HEK293T (cell line): ENCODE data around the gene ELOVL7.
"Not testable (repeated sequence)": the region's sequence is repeated elsewhere in the genome, so short reads cannot be mapped to it uniquely, and the experiment has no call there.

Experiments
- CTCF ChIA-PET: fragments of 350-600 bp; formaldehyde crosslinking; extraction: SDS; loops from one replicate; lab custom pipeline; 2021; ENCODE audit warnings: antibody characterized with exemption, inconsistent platforms; lab: Yijun Ruan, JAX
- POLR2A ChIA-PET: fragments of 350-600 bp; formaldehyde crosslinking; extraction: SDS; loops from one replicate; lab custom pipeline; 2020; ENCODE audit warnings: antibody characterized with exemption, inconsistent platforms; lab: Yijun Ruan, JAX
- DNase-seq: peaks from one replicate; pipeline ENCODE4 v3.0.0; 2012; ENCODE audit warnings: mixed read lengths; ENCODE audit errors: extremely low spot score
- ARNT ChIP-seq: fragments of 450-650 bp; IDR thresholded peaks from 2 replicates; pipeline ENCODE4 v1.6.1; 2017; ENCODE audit warnings: mild to moderate bottlenecking
- BHLHE40 ChIP-seq: fragments of 450-650 bp; IDR thresholded peaks from 2 replicates; pipeline ENCODE4 v1.6.1; 2016; ENCODE audit warnings: mild to moderate bottlenecking, moderate library complexity, borderline replicate concordance
- CTBP1 ChIP-seq: fragments of 450-650 bp; IDR thresholded peaks from 2 replicates; pipeline ENCODE4 v1.6.1; 2016; ENCODE audit warnings: borderline replicate concordance
- ELF4 ChIP-seq: fragments of 450-650 bp; IDR thresholded peaks from 2 replicates; pipeline ENCODE4 v1.6.1; 2017; ENCODE audit warnings: antibody characterized with exemption
- FOXA1 ChIP-seq: fragments of 450-650 bp; IDR thresholded peaks from 2 replicates; pipeline ENCODE4 v1.6.1; 2016; ENCODE audit warnings: mild to moderate bottlenecking
- FOXK2 ChIP-seq: fragments of 450-650 bp; IDR thresholded peaks from 2 replicates; pipeline ENCODE4 v1.6.1; 2016; ENCODE audit warnings: mild to moderate bottlenecking
- FOXM1 ChIP-seq: fragments of 450-650 bp; IDR thresholded peaks from 2 replicates; pipeline ENCODE4 v1.6.1; 2017; ENCODE audit warnings: mild to moderate bottlenecking, borderline replicate concordance
- HDGF ChIP-seq: fragments of 450-650 bp; IDR thresholded peaks from 2 replicates; pipeline ENCODE4 v1.6.1; 2017; ENCODE audit warnings: antibody characterized with exemption, borderline replicate concordance
- L3MBTL2 ChIP-seq: fragments of 450-650 bp; conservative IDR thresholded peaks from 2 replicates; pipeline ENCODE4 v1.6.1; 2016; ENCODE audit warnings: mild to moderate bottlenecking
- LEF1 ChIP-seq: fragments of 450-650 bp; IDR thresholded peaks from 2 replicates; pipeline ENCODE4 v1.6.1; 2017; ENCODE audit warnings: mild to moderate bottlenecking, borderline replicate concordance
- NFRKB ChIP-seq: fragments of 450-650 bp; IDR thresholded peaks from 2 replicates; pipeline ENCODE4 v1.6.1; 2016; ENCODE audit warnings: mild to moderate bottlenecking, moderate library complexity
- SP1 ChIP-seq: fragments of 450-650 bp; IDR thresholded peaks from 2 replicates; pipeline ENCODE4 v1.6.1; 2017
- SUZ12 ChIP-seq: fragments of 450-650 bp; IDR thresholded peaks from 2 replicates; pipeline ENCODE4 v1.6.1; 2016; ENCODE audit warnings: mild to moderate bottlenecking
- TARDBP ChIP-seq: fragments of 450-650 bp; IDR thresholded peaks from 2 replicates; pipeline ENCODE4 v1.6.1; 2016
- ZNF384 ChIP-seq: fragments of 450-650 bp; IDR thresholded peaks from 2 replicates; pipeline ENCODE4 v1.6.1; 2016
- TF ChIP-seq, protein P1 (sequence below): fragments of 450-650 bp; IDR thresholded peaks from 2 replicates; pipeline ENCODE4 v1.6.1; 2016

The ELOVL7 gene

DNA sequence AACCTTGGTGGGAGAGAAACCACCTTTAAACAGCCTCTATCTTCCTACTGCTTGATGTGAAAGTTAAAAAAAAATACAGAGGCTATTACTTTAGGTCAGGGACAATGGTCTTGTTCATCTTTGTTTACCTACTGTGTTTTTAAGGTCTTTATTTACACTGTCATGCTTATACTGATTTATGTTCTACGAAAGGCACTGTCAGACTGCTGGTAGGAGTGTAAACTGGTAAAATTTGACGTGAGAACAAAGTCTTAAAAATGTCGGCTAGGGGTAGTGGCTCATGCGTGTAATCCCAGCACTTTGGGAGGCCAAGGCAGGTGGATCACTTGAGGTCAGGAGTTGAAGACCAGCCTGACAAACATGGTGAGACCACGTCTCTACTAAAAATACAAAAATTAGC is 42.1 kb upstream of the ELOVL7 start:
- ChIA-PET CTCF (no interaction called here), POLR2A (no interaction called here)
- no peak for TF ChIP-seq FOXM1
- no peak for TF ChIP-seq FOXA1
- no peak for DNase-seq

DNA sequence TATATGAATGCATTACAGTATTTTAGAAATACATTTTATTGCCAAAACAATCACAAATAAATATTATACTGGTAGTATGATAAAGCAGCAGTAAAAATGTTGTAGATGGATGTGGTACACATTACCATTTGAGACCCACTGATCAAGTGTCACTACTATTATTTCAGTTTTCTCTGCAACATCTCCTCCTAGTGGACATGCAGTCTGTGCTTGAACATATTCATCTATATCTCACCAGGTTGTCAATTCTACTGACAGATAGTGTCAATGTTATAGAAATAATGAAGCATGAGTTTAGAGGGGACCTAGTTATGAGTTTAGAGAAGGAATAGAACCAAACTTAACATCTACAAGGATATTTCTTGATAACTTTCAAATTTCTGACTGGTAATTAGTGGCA is 39.2 kb upstream of the ELOVL7 start:
- no peak for DNase-seq
- CTCF ChIA-PET: no interaction called here
- POLR2A ChIA-PET: no interaction called here
- no peak for TF ChIP-seq FOXM1
- TF ChIP-seq ZNF384: no peak
- TF ChIP-seq BHLHE40: no peak
- no peak for TF ChIP-seq FOXA1
- no peak for TF ChIP-seq ARNT
- TF ChIP-seq, protein P1, sequence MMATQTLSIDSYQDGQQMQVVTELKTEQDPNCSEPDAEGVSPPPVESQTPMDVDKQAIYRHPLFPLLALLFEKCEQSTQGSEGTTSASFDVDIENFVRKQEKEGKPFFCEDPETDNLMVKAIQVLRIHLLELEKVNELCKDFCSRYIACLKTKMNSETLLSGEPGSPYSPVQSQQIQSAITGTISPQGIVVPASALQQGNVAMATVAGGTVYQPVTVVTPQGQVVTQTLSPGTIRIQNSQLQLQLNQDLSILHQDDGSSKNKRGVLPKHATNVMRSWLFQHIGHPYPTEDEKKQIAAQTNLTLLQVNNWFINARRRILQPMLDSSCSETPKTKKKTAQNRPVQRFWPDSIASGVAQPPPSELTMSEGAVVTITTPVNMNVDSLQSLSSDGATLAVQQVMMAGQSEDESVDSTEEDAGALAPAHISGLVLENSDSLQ: no peak
- no peak for TF ChIP-seq CTBP1
- TF ChIP-seq FOXK2: no peak
- TF ChIP-seq LEF1: no peak
- no peak for TF ChIP-seq SP1
- no peak for TF ChIP-seq L3MBTL2

DNA sequence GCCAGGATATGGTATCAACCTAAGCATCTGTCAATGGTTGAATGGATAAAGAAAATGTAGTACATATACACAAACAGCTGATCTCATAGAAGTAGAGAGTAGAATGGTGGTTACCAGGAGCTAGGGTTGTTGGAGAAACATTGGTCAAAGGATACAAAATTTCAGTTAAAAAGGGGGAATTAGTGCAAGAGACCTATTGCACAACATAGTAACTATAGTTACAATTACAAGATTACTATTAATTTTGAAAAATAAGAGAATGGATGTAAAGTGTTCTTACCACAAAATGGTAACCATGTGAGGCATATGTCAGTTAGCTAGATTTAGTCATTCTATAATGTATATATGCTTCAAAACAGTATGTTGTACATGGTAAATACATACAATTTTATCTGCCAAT is 28.8 kb upstream of the ELOVL7 start:
- ChIA-PET CTCF (no interaction called here), POLR2A (no interaction called here)
- TF ChIP-seq SUZ12 (no peak), ZNF384 (no peak), FOXM1 (no peak), SP1 (no peak), NFRKB (no peak), ARNT (no peak), FOXA1 (no peak), TARDBP (no peak), FOXK2 (no peak), L3MBTL2 (no peak), ELF4 (no peak), BHLHE40 (no peak), CTBP1 (no peak), HDGF (no peak), LEF1 (no peak)
- no peak for DNase-seq

DNA sequence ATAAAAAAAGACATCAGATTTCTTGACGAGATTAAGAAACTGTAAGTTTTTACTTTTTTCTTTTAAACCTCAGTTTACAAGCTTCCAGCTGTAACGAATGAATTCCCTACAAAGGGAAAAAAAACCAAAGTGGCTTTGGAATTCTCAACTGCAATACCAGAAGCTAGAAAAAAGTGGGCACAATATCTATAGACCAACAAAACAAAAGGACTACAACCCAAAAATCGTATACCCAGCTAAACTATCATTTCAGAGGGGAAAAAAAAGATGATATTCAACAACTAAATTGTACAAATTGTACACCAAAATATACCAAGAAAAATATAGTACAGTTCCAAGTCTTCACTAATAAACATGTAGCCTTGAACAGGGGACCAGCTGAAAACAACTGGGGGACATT is 26.8 kb upstream of the ELOVL7 start:
- ChIA-PET CTCF (no interaction called here), POLR2A (no interaction called here)
- TF ChIP-seq CTBP1 (no peak), L3MBTL2 (no peak), ZNF384 (no peak), LEF1 (no peak), NFRKB (no peak), SUZ12 (no peak), BHLHE40 (no peak), ELF4 (no peak), FOXM1 (no peak), ARNT (no peak), TARDBP (no peak), FOXA1 (no peak), HDGF (no peak), FOXK2 (no peak), SP1 (no peak)
- TF ChIP-seq, protein P1: no peak
- DNase-seq: no peak

DNA sequence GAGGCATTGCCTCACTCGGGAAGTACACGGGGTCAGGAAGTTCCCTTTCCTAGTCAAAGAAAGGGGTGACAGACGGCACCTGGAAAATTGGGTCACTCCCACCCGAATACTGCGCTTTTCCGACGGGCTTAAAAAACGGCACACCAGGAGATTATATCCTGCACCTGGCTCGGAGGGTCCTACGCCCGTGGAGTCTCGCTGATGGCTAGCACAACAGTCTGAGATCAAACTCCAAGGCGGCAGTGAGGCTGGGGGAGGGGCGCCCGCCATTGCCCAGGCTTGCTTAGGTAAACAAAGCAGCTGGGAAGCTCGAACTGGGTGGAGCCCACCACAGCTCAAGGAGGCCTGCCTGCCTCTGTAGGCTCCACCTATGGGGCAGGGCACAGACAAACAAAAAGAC is 16.5 kb upstream of the ELOVL7 start:
- DNase-seq, POLR2A ChIA-PET, CTCF ChIA-PET: not testable (repeated sequence)

DNA sequence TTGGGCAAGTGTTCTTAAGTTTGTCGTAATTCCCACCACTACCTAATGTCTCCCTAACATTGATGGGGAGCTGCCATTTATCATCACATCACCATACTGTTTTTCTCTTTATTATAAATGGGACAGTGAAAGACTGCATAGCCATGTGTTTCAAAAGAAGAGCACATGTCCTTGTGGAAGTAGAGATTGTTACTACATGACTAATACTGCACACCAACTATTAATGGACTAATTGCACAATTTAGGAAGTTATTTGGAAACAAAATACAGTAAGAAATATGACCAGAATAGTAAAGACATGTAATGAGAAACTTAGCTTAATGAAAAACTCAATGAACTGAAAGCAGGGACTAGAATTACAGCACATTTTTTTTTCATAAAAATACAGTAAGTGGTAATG is 12.0 kb upstream of the ELOVL7 start:
- TF ChIP-seq LEF1: no peak
- no peak for TF ChIP-seq HDGF
- TF ChIP-seq ARNT: no peak
- TF ChIP-seq FOXA1: no peak
- TF ChIP-seq FOXM1: no peak
- ChIA-PET CTCF (no interaction called here), POLR2A (no interaction called here)
- DNase-seq: no peak

DNA sequence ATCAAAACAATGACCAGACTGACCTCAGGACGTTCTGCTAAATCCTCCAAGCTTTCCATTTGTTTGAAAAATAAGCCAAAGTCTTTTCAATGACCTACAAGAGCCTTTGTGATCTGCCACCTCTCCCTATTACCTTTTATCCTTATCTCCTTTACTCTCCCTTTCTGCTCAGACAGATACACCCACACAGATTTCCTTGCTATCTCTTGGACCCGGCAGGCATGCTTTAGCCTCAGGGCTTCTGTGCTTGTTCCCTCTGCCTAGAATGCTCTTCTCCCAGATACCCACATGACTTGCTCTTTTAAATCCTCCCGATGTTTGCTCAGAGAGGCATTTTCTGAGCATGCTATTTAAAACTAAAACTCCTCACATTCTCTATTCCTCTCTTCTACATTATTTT is 8.9 kb upstream of the ELOVL7 start:
- TF ChIP-seq ELF4: no peak
- TF ChIP-seq, protein P1: no peak
- no peak for TF ChIP-seq BHLHE40
- no peak for TF ChIP-seq SP1
- no peak for TF ChIP-seq FOXK2
- TF ChIP-seq ZNF384: no peak
- no peak for TF ChIP-seq FOXM1
- no peak for TF ChIP-seq NFRKB
- TF ChIP-seq HDGF: no peak
- TF ChIP-seq CTBP1: no peak
- TF ChIP-seq SUZ12: no peak
- TF ChIP-seq LEF1: no peak
- no peak for TF ChIP-seq FOXA1
- TF ChIP-seq L3MBTL2: no peak
- ChIA-PET CTCF (interaction anchor here (0.9 kb wide), 1 partner anchor 153 kb away, joined by 3 read pairs; the partner anchor contains the start of gene DEPDC1B), POLR2A (no interaction called here)
- no peak for DNase-seq
